NT2/D1 (cell line): ENCODE measurements around the gene GYPE.
"Not testable (repeated sequence)": the region's sequence is repeated elsewhere in the genome, so short reads cannot be mapped to it uniquely, and the experiment has no call there.

ENCODE experiments used
- DNase-seq: peaks from one replicate; pipeline ENCODE4 v3.0.0-alpha.2; 2011; ENCODE audit warnings: low read depth, low spot score
- H3K27me3 ChIP-seq: 2 replicates; pipeline ENCODE4 v1.6.0; 2011; ENCODE audit warnings: mild to moderate bottlenecking; ENCODE audit not compliant: insufficient read length, insufficient read depth
- H3K36me3 ChIP-seq: 2 replicates; pipeline ENCODE4 v1.6.1; 2011; ENCODE audit warnings: mild to moderate bottlenecking, low read length, mixed read lengths; ENCODE audit not compliant: insufficient read depth, insufficient read length
- H3K4me1 ChIP-seq: 2 replicates; pipeline ENCODE4 v1.5.1; 2011; ENCODE audit not compliant: insufficient read depth, insufficient read length
- H3K4me3 ChIP-seq: 2 replicates; pipeline ENCODE4 v1.5.1; 2011; ENCODE audit warnings: low read depth; ENCODE audit not compliant: insufficient read length
- H3K9ac ChIP-seq: 2 replicates; pipeline ENCODE4 v1.6.0; 2011; ENCODE audit warnings: low read depth; ENCODE audit not compliant: insufficient read length
- H3K9me3 ChIP-seq: 2 replicates; pipeline ENCODE4 v1.5.1; 2011; ENCODE audit warnings: mild to moderate bottlenecking, low read length; ENCODE audit not compliant: insufficient read depth

The GYPE gene

DNA sequence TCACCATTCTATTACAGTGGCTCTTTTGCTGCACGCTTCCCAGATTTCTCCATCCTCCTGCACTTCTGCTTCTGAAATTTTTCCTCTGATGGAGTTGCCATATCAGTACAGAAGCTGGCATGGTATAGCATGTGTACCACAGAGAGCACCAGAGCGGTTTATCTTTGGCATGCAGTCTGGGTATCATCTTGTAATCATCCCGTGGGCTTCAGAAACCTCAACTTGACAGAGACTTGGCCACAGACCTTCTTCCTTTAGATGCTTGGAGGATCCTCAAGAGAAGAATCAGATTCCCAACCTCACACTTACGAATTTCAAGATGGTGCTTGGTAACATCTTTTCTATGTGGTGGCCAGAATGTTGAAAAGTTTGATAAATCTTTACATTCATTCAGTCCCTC is 71.2 kb downstream of the GYPE start:
- DNase-seq, H3K9me3 ChIP-seq, H3K4me3 ChIP-seq, H3K27me3 ChIP-seq, H3K9ac ChIP-seq, H3K4me1 ChIP-seq, H3K36me3 ChIP-seq: not testable (repeated sequence)

DNA sequence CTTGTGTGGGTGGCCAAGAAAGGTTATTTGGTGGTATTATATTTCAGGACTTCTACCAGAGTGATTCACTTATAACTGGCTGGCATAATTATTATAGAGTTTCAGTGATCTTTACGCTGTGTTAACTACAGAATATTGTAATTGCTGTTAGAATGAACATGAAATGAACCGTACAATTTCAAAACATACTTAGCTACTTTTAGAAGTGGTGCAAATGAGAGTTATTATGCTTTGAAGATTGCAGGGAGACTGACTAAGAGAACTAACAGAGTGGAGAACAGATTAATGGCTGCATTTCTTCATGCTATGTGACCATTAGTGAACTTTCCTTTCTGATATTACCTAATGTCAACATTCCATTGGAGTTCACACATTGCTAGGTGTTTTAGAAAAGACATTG is 71.7 kb downstream of the GYPE start:
- not testable (repeated sequence) for H3K27me3 ChIP-seq, H3K36me3 ChIP-seq, H3K4me3 ChIP-seq, DNase-seq, H3K9ac ChIP-seq, H3K4me1 ChIP-seq, H3K9me3 ChIP-seq

DNA sequence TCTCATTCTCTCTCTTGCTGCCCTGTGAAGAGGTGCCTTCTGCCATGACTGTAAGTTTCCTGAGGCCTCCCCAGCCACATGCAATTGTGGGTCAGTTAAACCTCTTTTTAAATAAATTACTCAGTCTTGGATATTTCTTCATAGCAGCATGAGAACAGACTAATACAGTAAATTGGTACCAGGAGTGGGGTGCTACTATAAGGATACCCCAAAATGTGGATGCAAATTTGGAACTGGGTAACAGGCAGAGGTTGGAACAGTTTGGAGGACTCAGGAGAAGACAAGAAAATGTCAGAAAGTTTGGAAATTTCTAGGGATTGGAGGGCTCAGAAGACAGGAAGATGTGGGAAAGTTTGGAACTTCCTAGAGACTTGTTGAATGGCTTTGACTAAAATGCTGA is 74.8 kb downstream of the GYPE start:
- H3K4me1 ChIP-seq, DNase-seq, H3K9ac ChIP-seq, H3K27me3 ChIP-seq, H3K36me3 ChIP-seq, H3K9me3 ChIP-seq, H3K4me3 ChIP-seq: not testable (repeated sequence)

GRCh38 chr4:143829239-143829620 is 76.1 kb downstream of the GYPE start:
- DNase-seq, H3K9ac ChIP-seq, H3K4me3 ChIP-seq, H3K36me3 ChIP-seq, H3K9me3 ChIP-seq, H3K27me3 ChIP-seq, H3K4me1 ChIP-seq: not testable (repeated sequence)
